HepG2 (cell line): ENCODE results near the gene TLL2. TPM values are rescaled to one million over a fixed set of nuclear protein-coding genes. Genes with fewer than 3 reads are reported as not detected.

Experiments
- ATAC-seq: fragments of 200-7000 bp; cut with Tn5 transposase; 3 replicates; pipeline ENCODE4 v1.9.1; 2020; ENCODE audit warnings: mild to moderate bottlenecking, moderate library complexity
- BruUV-seq: library from RNA; stranded (reverse); fragments of 400-500 nt; replicated peaks from 2 replicates; lab custom pipeline; 2021; lab: Mats Ljungman, UMichigan
- CTCF ChIA-PET: fragments of 300-600 bp; formaldehyde crosslinking; extraction: SDS; loops from one replicate; lab custom pipeline; 2021; ENCODE audit warnings: low total read pairs, inconsistent platforms, low intra/inter-chr PET ratio; lab: Yijun Ruan, JAX
- POLR2A ChIA-PET: fragments of 350-600 bp; sonication (Branson Sonifier 250); formaldehyde crosslinking; loops from one replicate; lab custom pipeline; 2020; ENCODE audit warnings: antibody characterized with exemption, inconsistent platforms; lab: Yijun Ruan, JAX
- DNase-seq: peaks from one replicate; pipeline ENCODE4 v3.0.0-alpha.2; 2015; ENCODE audit warnings: low spot score
- FAIRE-seq: peaks from 3 replicates; lab custom pipeline; 2011; peaks lifted over from hg19 to GRCh38; lab: Jason Lieb, UNC
- H2AFZ ChIP-seq: one replicate; pipeline ENCODE4 v1.6.1; 2011; ENCODE audit warnings: low read length, inconsistent platforms
- H3K27ac ChIP-seq: fragments of 300-600 bp; 3 replicates; pipeline ENCODE4 v1.8.0; 2011; ENCODE audit warnings: mixed run types, mild to moderate bottlenecking, mixed read lengths, low read length, inconsistent platforms; ENCODE audit not compliant: insufficient read depth; ENCODE audit errors: extremely low read length
- H3K27me3 ChIP-seq, 2 experiments: fragments of 200-600 bp in 1 of 2; 2 replicates in 1 of 2; 3 replicates in 1 of 2; pipeline versions ENCODE4 v1.6.0 to v1.8.0; 2011; ENCODE audit warnings: low read length in 2 of 2, mild to moderate bottlenecking in 2 of 2, moderate library complexity in 2 of 2, inconsistent platforms in 1 of 2; ENCODE audit not compliant: insufficient read depth in 2 of 2, control insufficient read depth in 1 of 2
- H3K36me3 ChIP-seq, 2 experiments: fragments of 200-600 bp in 1 of 2; replicated peaks in 1 of 2; 2 replicates in 1 of 2; 3 replicates in 1 of 2; pipeline versions ENCODE4 v1.5.1 to v1.8.0; 2011; ENCODE audit warnings: low read length in 2 of 2, inconsistent platforms in 1 of 2; ENCODE audit not compliant: insufficient read depth in 2 of 2, control insufficient read depth in 1 of 2
- H3K4me1 ChIP-seq: 2 replicates; pipeline ENCODE4 v1.5.1; 2012; ENCODE audit warnings: low read length, inconsistent platforms; ENCODE audit not compliant: insufficient read depth
- H3K4me2 ChIP-seq: 2 replicates; pipeline ENCODE4 v1.6.0; 2011; ENCODE audit warnings: low read depth, low read length, inconsistent platforms
- H3K4me3 ChIP-seq, 3 experiments: fragments of 200-600 bp in 1 of 3; sonication (generic), shearing (Covaris generic) in 1 of 3; replicated peaks in 1 of 3; 2 replicates each; pipeline ENCODE4 v1.5.1; 2011 to 2016; ENCODE audit warnings: low read length in 3 of 3, inconsistent platforms in 2 of 3, low read depth in 2 of 3, mild to moderate bottlenecking in 2 of 3, control low read depth in 1 of 3, mixed read lengths in 1 of 3; ENCODE audit not compliant: insufficient read depth in 1 of 3
- H3K79me2 ChIP-seq: one replicate; pipeline ENCODE4 v1.6.1; 2011; ENCODE audit warnings: low read length, inconsistent platforms; ENCODE audit not compliant: insufficient read depth
- H3K9ac ChIP-seq: 2 replicates; pipeline ENCODE4 v1.6.0; 2011; ENCODE audit warnings: mild to moderate bottlenecking, low read depth, low read length, inconsistent platforms; ENCODE audit not compliant: insufficient read depth
- H3K9me3 ChIP-seq: 2 replicates; pipeline ENCODE4 v1.5.1; 2012; ENCODE audit warnings: mild to moderate bottlenecking, low read length
- H4K20me1 ChIP-seq: 2 replicates; pipeline ENCODE4 v1.6.0; 2011; ENCODE audit warnings: inconsistent platforms, mild to moderate bottlenecking, low read length, moderate library complexity; ENCODE audit not compliant: insufficient read depth
- KDM4B ChIP-seq: sonication (generic); formaldehyde crosslinking; IDR thresholded peaks from 2 replicates; pipeline ENCODE4 v1.4.0; 2020; ENCODE audit warnings: missing genetic modification reagents
- NFIC ChIP-seq: IDR thresholded peaks from 2 replicates; pipeline ENCODE4 v1.6.1; 2012; ENCODE audit warnings: mild to moderate bottlenecking, low read length, inconsistent platforms
- SIX4 ChIP-seq: sonication (generic); formaldehyde crosslinking; IDR thresholded peaks from 2 replicates; pipeline ENCODE4 v1.4.0; 2020; ENCODE audit warnings: missing genetic modification reagents
- STAT5B ChIP-seq: sonication (generic); formaldehyde crosslinking; IDR thresholded peaks from 2 replicates; pipeline ENCODE4 v1.4.0; 2020; ENCODE audit warnings: missing genetic modification reagents
- TEAD2 ChIP-seq: sonication (generic); formaldehyde crosslinking; IDR thresholded peaks from 2 replicates; pipeline ENCODE4 v1.9.0; 2021; ENCODE audit warnings: missing genetic modification reagents
- ZNF547 ChIP-seq: sonication (generic); formaldehyde crosslinking; IDR thresholded peaks from 2 replicates; pipeline ENCODE4 v1.5.1; 2020; ENCODE audit warnings: mild to moderate bottlenecking, missing genetic modification reagents
- ZNF589 ChIP-seq: sonication (generic); formaldehyde crosslinking; conservative IDR thresholded peaks from 2 replicates; pipeline ENCODE4 v1.8.0; 2022; ENCODE audit warnings: mild to moderate bottlenecking, moderate library complexity, missing genetic modification reagents
- ZNF773 ChIP-seq: sonication (generic); formaldehyde crosslinking; IDR thresholded peaks from 2 replicates; pipeline ENCODE4 v1.4.0; 2020; ENCODE audit warnings: missing genetic modification reagents, borderline replicate concordance
- WGBS: methylation state at CpG from one replicate; pipeline ENCODE4 v1.1.6; 2017; ENCODE audit warnings: low lambda C conversion rate; 5-methylcytosine and 5-hydroxymethylcytosine counted together
- in situ Hi-C: cut with HindIII; loops from 2 replicates; pipeline ENCODE4 v1.10.0; 2017; ENCODE audit warnings: low pct_unique_long_range_greater_than_20kb; ENCODE audit not compliant: extremely low pct_ligation_motif_present
- intact Hi-C: fragments of 100-400 bp; cut with micrococcal nuclease; formaldehyde crosslinking; loops from one replicate; pipeline ENCODE4 v1.10.0; 2022; ENCODE audit not compliant: unreplicated experiment
- polyA plus RNA-seq, 8 experiments: library from polyadenylated mRNA; depleted of rRNA in 3 of 8; stranded (reverse) in 7 of 8; unstranded in 1 of 8; fragments of >200 nt; fragmentation: Illumina TruSeq in 4 of 8; extraction: Trizol in 4 of 8; gene quantifications; 2 replicates each; pipeline versions ENCODE4 v1.2.1 to v1.2.3, GENCODE V29; 2011 to 2016; ENCODE audit warnings: low read depth in 4 of 8, missing spikeins in 1 of 8, mixed read lengths in 1 of 8; ENCODE audit not compliant: insufficient read depth in 1 of 8
- total RNA-seq, 5 experiments: library from RNA; depleted of rRNA; stranded (reverse); fragments of >200 nt; fragmentation: Illumina TruSeq; extraction: Trizol; gene quantifications; 2 replicates each; pipeline ENCODE4 v1.2.3, GENCODE V29; 2016; ENCODE audit warnings: low read depth in 1 of 5
- TF ChIP-seq, protein P1 (sequence below): fragments of 450-650 bp; IDR thresholded peaks from 2 replicates; pipeline ENCODE4 v1.6.1; 2016
- TF ChIP-seq, protein P2 (sequence below): sonication (generic); formaldehyde crosslinking; IDR thresholded peaks from 2 replicates; pipeline ENCODE4 v1.5.0; 2020; ENCODE audit warnings: mild to moderate bottlenecking, low read depth, missing genetic modification reagents, borderline replicate concordance
- TF ChIP-seq, protein P3 (sequence below): sonication (generic); formaldehyde crosslinking; IDR thresholded peaks from 2 replicates; pipeline ENCODE4 v1.5.1; 2020; ENCODE audit warnings: missing genetic modification reagents, mild to moderate bottlenecking, borderline replicate concordance
- TF ChIP-seq, protein P4 (sequence below): IDR thresholded peaks from 2 replicates; pipeline ENCODE4 v1.6.1; 2012; ENCODE audit warnings: inconsistent platforms

Gene TLL2
- total and polyA plus RNA-seq, 2 of the 13 experiments (the other 11 are each of a cell fraction or from before 2014, with no cell fraction given): 0.09 TPM; not detected in 1

DNA sequence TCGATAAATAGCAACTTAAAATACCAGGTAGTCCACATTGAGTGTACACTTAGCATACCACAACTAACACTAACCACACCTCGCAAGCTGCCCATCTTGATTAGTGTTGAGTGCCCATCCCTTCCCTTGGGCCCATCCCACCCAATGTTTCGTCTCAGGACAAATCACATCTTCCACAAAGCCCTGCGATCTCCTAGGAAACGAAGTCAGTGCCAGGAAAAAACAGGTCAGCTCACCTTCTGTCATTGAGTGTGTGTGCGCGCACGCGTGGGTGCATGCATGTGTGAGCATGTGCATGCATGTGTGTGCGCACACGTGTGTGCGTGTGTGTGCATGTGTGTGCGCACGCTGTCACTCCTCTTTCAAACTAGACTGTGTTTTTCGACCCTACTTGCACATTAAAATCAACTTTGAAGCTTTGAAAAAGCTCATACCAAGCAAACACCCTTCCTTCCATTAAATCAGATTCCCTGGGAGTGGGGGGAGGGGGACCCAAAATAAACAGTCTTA, 106.1 kb downstream of the TLL2 start:
- Histone ChIP-seq H3K4me1 (no peaks in the 10 kb centered on the region), H2AFZ (no peak overlapping the region), H3K27ac (no peak overlapping the region), H3K9me3 (no peaks in the 10 kb centered on the region), H3K4me2 (no peak overlapping the region), H3K4me3 (no peak overlapping the region), H4K20me1 (no peaks in the 10 kb centered on the region), H3K9ac (no peak overlapping the region), H3K27me3 (peaks cover 0 to 22% of the 10 kb centered on the region in 2 experiments; a peak in 3 of 5 replicates), H3K79me2 (no peaks in the 10 kb centered on the region), H3K36me3 (no peaks in the 10 kb centered on the region)
- 33% methylated on average over 15 of the region's 15 CpGs for WGBS
- intact Hi-C loops: no loop called here
- no TSS peak for BruUV-seq
- POLR2A ChIA-PET: no interaction called here
- DNase-seq: no peak
- no peak for FAIRE-seq
- in situ Hi-C loops: no loop called here
- ATAC-seq: no peak
- CTCF ChIA-PET: no interaction called here
- TF ChIP-seq, protein P1, sequence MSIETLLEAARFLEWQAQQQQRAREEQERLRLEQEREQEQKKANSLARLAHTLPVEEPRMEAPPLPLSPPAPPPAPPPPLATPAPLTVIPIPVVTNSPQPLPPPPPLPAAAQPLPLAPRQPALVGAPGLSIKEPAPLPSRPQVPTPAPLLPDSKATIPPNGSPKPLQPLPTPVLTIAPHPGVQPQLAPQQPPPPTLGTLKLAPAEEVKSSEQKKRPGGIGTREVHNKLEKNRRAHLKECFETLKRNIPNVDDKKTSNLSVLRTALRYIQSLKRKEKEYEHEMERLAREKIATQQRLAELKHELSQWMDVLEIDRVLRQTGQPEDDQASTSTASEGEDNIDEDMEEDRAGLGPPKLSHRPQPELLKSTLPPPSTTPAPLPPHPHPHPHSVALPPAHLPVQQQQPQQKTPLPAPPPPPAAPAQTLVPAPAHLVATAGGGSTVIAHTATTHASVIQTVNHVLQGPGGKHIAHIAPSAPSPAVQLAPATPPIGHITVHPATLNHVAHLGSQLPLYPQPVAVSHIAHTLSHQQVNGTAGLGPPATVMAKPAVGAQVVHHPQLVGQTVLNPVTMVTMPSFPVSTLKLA: peak; percentile 87
- TF ChIP-seq, protein P2, sequence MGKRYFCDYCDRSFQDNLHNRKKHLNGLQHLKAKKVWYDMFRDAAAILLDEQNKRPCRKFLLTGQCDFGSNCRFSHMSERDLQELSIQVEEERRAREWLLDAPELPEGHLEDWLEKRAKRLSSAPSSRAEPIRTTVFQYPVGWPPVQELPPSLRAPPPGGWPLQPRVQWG (CRISPR knock-in tag): no peak

DNA sequence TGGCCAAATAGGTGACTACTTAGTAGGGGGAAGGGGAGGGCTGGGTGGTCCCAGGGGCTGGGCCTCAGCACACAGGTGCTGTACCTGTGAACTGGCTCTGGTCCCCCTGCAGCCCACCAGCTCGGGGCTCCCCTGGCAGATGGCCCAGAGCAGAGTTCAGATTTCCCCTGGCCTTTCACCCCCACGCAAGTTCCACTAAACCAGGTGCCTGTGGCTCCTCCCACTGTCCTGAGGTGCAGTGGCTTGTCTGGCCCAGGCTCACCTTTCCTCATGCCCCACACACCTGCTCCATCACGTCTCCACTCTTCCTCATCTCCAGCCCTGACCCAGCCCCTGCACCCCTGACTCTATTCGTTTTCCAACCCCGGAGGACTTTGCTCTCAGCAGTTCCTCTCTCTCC, 107.6 kb downstream of the TLL2 start:
- Histone ChIP-seq H3K9me3 (no peaks in the 10 kb centered on the region), H3K27me3 (peaks cover under 1 to 33% of the 10 kb centered on the region in 2 experiments; a peak in 4 of 5 replicates), H2AFZ (no peak overlapping the region), H3K79me2 (no peaks in the 10 kb centered on the region), H3K9ac (no peak overlapping the region), H3K4me3 (no peak overlapping the region), H3K4me1 (no peaks in the 10 kb centered on the region), H3K27ac (no peak overlapping the region), H3K36me3 (no peaks in the 10 kb centered on the region), H4K20me1 (no peaks in the 10 kb centered on the region), H3K4me2 (no peak overlapping the region)
- no peak for DNase-seq
- BruUV-seq: no TSS peak
- ChIA-PET POLR2A (no interaction called here), CTCF (no interaction called here)
- FAIRE-seq: no peak
- in situ Hi-C loops (no loop called here), intact Hi-C loops (no loop called here)
- TF ChIP-seq, protein P3, sequence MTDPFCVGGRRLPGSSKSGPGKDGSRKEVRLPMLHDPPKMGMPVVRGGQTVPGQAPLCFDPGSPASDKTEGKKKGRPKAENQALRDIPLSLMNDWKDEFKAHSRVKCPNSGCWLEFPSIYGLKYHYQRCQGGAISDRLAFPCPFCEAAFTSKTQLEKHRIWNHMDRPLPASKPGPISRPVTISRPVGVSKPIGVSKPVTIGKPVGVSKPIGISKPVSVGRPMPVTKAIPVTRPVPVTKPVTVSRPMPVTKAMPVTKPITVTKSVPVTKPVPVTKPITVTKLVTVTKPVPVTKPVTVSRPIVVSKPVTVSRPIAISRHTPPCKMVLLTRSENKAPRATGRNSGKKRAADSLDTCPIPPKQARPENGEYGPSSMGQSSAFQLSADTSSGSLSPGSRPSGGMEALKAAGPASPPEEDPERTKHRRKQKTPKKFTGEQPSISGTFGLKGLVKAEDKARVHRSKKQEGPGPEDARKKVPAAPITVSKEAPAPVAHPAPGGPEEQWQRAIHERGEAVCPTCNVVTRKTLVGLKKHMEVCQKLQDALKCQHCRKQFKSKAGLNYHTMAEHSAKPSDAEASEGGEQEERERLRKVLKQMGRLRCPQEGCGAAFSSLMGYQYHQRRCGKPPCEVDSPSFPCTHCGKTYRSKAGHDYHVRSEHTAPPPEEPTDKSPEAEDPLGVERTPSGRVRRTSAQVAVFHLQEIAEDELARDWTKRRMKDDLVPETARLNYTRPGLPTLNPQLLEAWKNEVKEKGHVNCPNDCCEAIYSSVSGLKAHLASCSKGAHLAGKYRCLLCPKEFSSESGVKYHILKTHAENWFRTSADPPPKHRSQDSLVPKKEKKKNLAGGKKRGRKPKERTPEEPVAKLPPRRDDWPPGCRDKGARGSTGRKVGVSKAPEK (CRISPR knock-in tag): no peak
- TF ChIP-seq ZNF589 (CRISPR knock-in tag) (no peak), NFIC (no peak), ZNF773 (CRISPR knock-in tag) (no peak), ZNF547 (no peak), TEAD2 (no peak), KDM4B (no peak), STAT5B (CRISPR knock-in tag) (no peak), SIX4 (CRISPR knock-in tag) (no peak)
- TF ChIP-seq, protein P4, sequence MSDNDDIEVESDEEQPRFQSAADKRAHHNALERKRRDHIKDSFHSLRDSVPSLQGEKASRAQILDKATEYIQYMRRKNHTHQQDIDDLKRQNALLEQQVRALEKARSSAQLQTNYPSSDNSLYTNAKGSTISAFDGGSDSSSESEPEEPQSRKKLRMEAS: no peak
- no peak for ATAC-seq
- WGBS: 0% methylated on average over 4 of the region's 5 CpGs
